AG04450 (cell line): Measurements from ENCODE around the gene SSR2. TPM values are rescaled to one million over a fixed set of nuclear protein-coding genes. Genes with fewer than 3 reads are reported as not detected.

Source experiments
- CTCF ChIA-PET: fragments of 300-600, 350-600 bp; formaldehyde crosslinking; extraction: SDS; loops from one replicate; lab custom pipeline; 2022; ENCODE audit warnings: antibody characterized with exemption, inconsistent platforms; lab: Charles Lee
- POLR2A ChIA-PET: fragments of 350-600 bp; formaldehyde crosslinking; extraction: SDS; loops from one replicate; lab custom pipeline; 2021; ENCODE audit warnings: antibody characterized with exemption, inconsistent platforms; lab: Yijun Ruan, JAX
- DNase-seq: peaks from one replicate; pipeline ENCODE4 v3.0.0-alpha.2; 2011; ENCODE audit warnings: low read depth, low spot score
- H3K27ac ChIP-seq: one replicate; pipeline ENCODE4 v1.5.1; 2012; ENCODE audit warnings: low read depth, low read length, control low read depth
- H3K27me3 ChIP-seq: one replicate; pipeline ENCODE4 v1.6.0; 2012; ENCODE audit warnings: low read length; ENCODE audit not compliant: control insufficient read depth, insufficient read depth
- H3K4me3 ChIP-seq: 2 replicates; pipeline ENCODE4 v1.5.1; 2011; ENCODE audit warnings: mild to moderate bottlenecking, low read depth, low read length, control low read depth
- H3K9me3 ChIP-seq: 2 replicates; pipeline ENCODE4 v1.5.1; 2012; ENCODE audit warnings: low read length; ENCODE audit not compliant: control insufficient read depth, insufficient read depth
- CTCF ChIP-seq: IDR thresholded peaks from 2 replicates; pipeline ENCODE4 v1.5.1; 2011; ENCODE audit warnings: low read depth, low read length, control low read depth, inconsistent platforms
- polyA plus RNA-seq: library from polyadenylated mRNA; depleted of rRNA; stranded (reverse); fragments of >200 nt; gene quantifications from 2 replicates; pipeline ENCODE4 v1.2.3, GENCODE V29; 2011

SSR2 gene
- polyA plus RNA-seq, 1 experiment = 867 TPM

GRCh38 chr1:155970531-155971167 is 50.1 kb downstream of the SSR2 start:
- TF ChIP-seq CTCF = no peak
- no peak for DNase-seq
- POLR2A ChIA-PET = interaction anchor here (0.9 to 1.0 kb wide), 2 partner anchors 8 to 11 kb away, joined by 3 to 4 read pairs; partner anchors contain the start of gene ARHGEF2
- H3K9me3 ChIP-seq = no peaks in the 10 kb centered on the region
- CTCF ChIA-PET = interaction anchor here (0.6 to 5.9 kb wide), 2 partner anchors 19 to 68 kb away, joined by 3 to 27 read pairs; no protein-coding TSS in a partner anchor
- H3K27me3 ChIP-seq = no peaks in the 10 kb centered on the region
- H3K27ac ChIP-seq = peak overlapping the region; percentile 75
- peak overlapping the region; percentile 31 for H3K4me3 ChIP-seq

- DNase-seq = no peak
- CTCF ChIA-PET = interaction anchor here (0.6 to 5.9 kb wide), 3 partner anchors 9 to 21 kb away, joined by 3 to 27 read pairs (median 3); partner anchors contain the start of gene ARHGEF2
Measured at GRCh38 chr1:155969377-155969791, 51.4 kb downstream of the SSR2 start.

DNA sequence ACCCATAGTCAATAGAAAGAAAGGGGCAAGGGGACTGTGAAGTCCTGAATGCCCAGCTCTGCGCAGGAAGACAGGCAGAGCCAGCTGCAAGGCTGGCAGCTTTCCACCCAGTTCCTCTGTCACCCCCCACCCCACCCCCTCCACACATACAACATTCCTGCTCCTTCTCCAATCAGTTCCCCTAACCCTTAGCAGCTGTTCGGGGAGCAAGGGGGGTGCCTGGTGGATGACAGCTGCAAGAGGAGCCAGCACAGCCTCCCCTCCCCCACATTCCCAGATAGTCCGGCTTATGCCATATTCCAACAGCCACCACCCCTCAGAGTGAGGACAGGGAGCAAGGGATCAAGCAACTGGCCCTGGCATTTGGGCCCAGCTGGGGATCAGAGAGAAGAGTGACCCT is 52.1 kb downstream of the SSR2 start:
- peak overlapping the region; percentile 61 for H3K27ac ChIP-seq
- ChIA-PET POLR2A (interaction anchor here (0.6 to 3.7 kb wide), 6 partner anchors 9 to 31 kb away, joined by 3 to 46 read pairs (median 4); partner anchors contain the start of gene ARHGEF2), CTCF (interaction anchor here (0.6 to 5.9 kb wide), 2 partner anchors 21 to 1982 kb away, joined by 3 to 27 read pairs; no protein-coding TSS in a partner anchor)
- H3K9me3 ChIP-seq = no peaks in the 10 kb centered on the region
- H3K4me3 ChIP-seq = peak overlapping the region; percentile 20; the same call in 1 of the 2 replicates
- H3K27me3 ChIP-seq = no peaks in the 10 kb centered on the region
- peak; percentile 64 for DNase-seq
- no peak for TF ChIP-seq CTCF

More at GRCh38 chr1:155969377-155969791, 51.4 kb downstream of the SSR2 start:
- TF ChIP-seq CTCF = no peak
- Histone ChIP-seq H3K27ac (peak overlapping the region; percentile 61), H3K4me3 (peak overlapping the region; percentile 17; the same call in 1 of the 2 replicates), H3K9me3 (no peaks in the 10 kb centered on the region), H3K27me3 (no peaks in the 10 kb centered on the region)
- POLR2A ChIA-PET = interaction anchor here (1.8 to 3.7 kb wide), 2 partner anchors 8 to 14 kb away, joined by 7 to 46 read pairs; partner anchors contain the start of gene ARHGEF2

DNA sequence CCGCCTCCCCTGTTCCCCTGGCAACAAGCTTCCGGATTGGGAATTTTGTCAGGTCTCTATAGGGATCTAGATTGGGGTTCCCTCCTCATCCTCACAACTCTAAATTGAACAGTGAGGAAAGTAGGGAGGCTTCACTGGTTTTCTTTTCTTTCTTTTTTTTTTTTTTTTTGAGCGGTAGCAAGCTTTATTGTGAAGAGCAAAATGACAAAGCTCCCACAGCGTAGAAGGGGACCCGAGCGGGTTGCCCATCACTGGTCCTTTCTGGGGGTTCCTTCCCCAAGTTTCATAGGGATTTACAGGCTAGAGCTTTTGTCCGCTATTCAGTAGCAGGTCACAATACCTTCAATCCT is 52.7 kb downstream of the SSR2 start:
- ChIA-PET POLR2A (interaction anchor here (0.6 to 3.7 kb wide), 5 partner anchors 10 to 30 kb away, joined by 3 to 46 read pairs (median 4); partner anchors contain the start of gene ARHGEF2), CTCF (interaction anchor here (0.6 to 5.9 kb wide), 4 partner anchors 9 to 1981 kb away, joined by 3 to 27 read pairs (median 4); partner anchors contain the start of gene ARHGEF2)
- Histone ChIP-seq H3K27ac (peak overlapping the region; percentile 73), H3K9me3 (no peaks in the 10 kb centered on the region), H3K27me3 (no peaks in the 10 kb centered on the region), H3K4me3 (no peak overlapping the region)
- no peak for DNase-seq
- no peak for TF ChIP-seq CTCF
